Hematopoietic multipotent progenitor cell treated with erythropoietin and hydrocortisone succinate and interleukin-3 and kit ligand, for 17 days (in vitro differentiated cells): Measurements from ENCODE around the gene TPM2.

Source experiments
- DNase-seq: peaks from one replicate; pipeline ENCODE4 v3.0.0-alpha.2; 2015; ENCODE audit warnings: low spot score

Gene TPM2

GRCh38 chr9:35689542-35690293, at the start of gene TPM2:
Gene TPM2 (minus strand): TSS chr9:35689925. CDS start chr9:35689817, 108 bp downstream.
- DNase-seq, result no peak

DNA sequence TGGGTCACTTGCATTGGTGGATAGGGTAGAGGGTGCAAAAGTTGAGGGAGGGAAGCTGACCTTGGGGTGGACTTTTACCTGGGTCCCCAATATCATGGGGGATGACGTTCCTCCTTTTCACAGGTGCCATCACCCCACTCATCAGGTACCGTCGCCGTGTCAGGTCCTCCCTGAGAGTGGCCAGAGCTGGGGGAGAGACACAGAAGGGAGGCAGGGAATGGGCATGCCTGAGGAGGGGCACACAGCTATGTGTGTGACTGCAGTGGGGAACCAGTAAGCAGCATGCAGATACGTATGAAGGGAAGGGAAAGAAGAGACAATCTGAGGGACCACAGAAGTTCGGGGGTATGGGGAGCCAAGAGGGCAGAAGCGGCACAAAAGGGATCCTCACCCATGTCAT, 49.2 kb upstream of the TPM2 start:
- DNase-seq, result no peak

- DNase-seq, result no peak
Observed at GRCh38 chr9:35738186-35738585, 48.5 kb upstream of the TPM2 start.

GRCh38 chr9:35737143-35737542, 47.4 kb upstream of the TPM2 start:
- no peak for DNase-seq

- peak; percentile 80 for DNase-seq
Observed at GRCh38 chr9:35736201-35736633, 46.5 kb upstream of the TPM2 start.

GRCh38 chr9:35734096-35734495, 44.4 kb upstream of the TPM2 start:
- DNase-seq, result no peak

GRCh38 chr9:35732800-35733541, 43.2 kb upstream of the TPM2 start:
- DNase-seq, result peak; percentile 49

GRCh38 chr9:35732185-35732799, 42.6 kb upstream of the TPM2 start, which contains the start of the genes CREB3 and TLN1:
Gene CREB3 (plus strand): TSS chr9:35732666. CDS start chr9:35732773, 107 bp downstream.
Gene TLN1 (minus strand): TSS chr9:35732195. CDS start chr9:35725694, 6,501 bp downstream.
- peak; percentile 92 for DNase-seq

- no peak for DNase-seq
Observed at GRCh38 chr9:35731415-35732184, 41.9 kb upstream of the TPM2 start.

- peak; percentile 17 for DNase-seq
Observed at GRCh38 chr9:35730486-35730854, 40.7 kb upstream of the TPM2 start.

- peak; percentile 73 for DNase-seq
Observed at GRCh38 chr9:35729700-35730485, 40.2 kb upstream of the TPM2 start.

DNA sequence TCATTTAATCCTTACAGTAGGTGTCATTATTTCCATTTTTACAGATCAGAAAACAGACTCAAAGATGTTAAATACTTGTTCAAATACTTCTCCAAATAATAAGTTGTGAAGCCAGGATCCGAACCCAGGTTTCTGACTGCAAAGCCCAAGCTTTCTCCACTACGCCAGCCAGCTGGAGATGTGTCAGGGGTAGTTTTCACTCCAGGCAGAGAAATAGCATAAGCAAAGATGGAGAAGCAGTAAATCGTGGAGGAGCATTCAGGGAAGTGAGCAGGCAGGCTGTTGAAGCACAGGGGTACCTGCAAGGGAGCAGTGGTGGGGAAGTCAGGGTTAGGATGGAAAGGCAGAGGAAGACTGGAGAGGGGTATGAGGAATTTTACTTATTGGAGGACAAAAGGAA, 39.4 kb upstream of the TPM2 start:
- no peak for DNase-seq

- peak; percentile 42 for DNase-seq
Observed at GRCh38 chr9:35728041-35728971, 38.6 kb upstream of the TPM2 start.

- peak; percentile 28 for DNase-seq
Observed at GRCh38 chr9:35727676-35728040, 37.9 kb upstream of the TPM2 start.

- DNase-seq, result peak; percentile 58
Observed at GRCh38 chr9:35726931-35727330, 37.2 kb upstream of the TPM2 start.

GRCh38 chr9:35725362-35725761, 35.6 kb upstream of the TPM2 start:
- no peak for DNase-seq

GRCh38 chr9:35723908-35724307, 34.2 kb upstream of the TPM2 start:
- no peak for DNase-seq

DNA sequence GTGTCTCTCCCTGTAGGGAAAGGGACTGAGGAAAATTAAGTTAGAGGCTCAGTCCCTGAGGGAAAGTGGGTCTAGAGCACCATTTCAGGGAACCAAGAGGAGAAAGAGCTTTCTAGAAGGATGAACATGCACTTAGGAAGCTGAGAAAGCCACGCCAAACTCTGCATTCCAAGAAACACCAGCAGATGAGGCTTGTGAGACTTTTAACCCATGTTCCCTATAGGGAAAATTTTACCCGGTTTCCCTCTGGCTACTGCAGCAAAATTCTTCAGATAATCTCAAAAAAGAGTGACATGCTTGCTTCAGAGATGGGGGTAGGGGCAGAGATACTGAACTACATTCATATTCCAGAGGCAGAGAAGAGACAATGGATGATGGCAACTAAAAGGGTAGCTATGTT, 33.7 kb upstream of the TPM2 start:
- no peak for DNase-seq

- DNase-seq, result no peak
Observed at GRCh38 chr9:35719546-35719945, 29.8 kb upstream of the TPM2 start.
